NCI-H1694 (cell line): ENCODE data around the gene CPNE9.

Source experiments
- DNase-seq: peaks from one replicate; lab custom pipeline; 2025; lab: John Stamatoyannopoulos, UW

CPNE9 gene, protein sequence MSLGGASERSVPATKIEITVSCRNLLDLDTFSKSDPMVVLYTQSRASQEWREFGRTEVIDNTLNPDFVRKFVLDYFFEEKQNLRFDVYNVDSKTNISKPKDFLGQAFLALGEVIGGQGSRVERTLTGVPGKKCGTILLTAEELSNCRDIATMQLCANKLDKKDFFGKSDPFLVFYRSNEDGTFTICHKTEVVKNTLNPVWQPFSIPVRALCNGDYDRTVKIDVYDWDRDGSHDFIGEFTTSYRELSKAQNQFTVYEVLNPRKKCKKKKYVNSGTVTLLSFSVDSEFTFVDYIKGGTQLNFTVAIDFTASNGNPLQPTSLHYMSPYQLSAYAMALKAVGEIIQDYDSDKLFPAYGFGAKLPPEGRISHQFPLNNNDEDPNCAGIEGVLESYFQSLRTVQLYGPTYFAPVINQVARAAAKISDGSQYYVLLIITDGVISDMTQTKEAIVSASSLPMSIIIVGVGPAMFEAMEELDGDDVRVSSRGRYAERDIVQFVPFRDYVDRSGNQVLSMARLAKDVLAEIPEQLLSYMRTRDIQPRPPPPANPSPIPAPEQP

DNA sequence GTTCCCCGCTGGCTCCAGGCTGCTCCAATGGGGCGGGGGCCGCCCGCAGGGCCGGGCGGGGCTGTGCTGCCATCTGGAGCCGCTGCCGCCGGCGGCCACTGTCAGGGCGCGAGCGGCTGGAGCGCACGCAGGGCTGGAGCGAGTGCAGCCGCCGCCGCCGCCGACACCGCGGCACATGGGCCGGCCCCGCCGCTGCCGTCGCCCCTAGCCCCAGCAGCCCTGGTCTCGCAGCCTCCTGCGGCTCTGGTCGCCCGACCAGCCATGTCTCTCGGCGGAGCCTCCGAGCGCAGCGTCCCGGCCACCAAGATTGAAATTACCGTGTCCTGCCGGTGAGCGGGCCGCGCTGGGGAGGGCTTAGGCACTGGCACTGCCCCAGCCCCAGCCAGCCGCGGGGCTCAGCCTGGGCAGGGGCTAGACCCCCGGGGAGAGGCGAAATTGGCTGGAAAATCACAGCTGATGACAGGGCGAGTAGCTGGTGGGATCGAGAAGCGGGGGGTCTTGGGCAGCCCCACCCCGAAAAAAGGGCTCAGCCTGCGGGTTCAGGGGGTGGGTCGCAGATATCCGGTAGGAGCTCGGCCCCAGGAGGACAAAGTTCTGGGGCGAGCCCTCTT lies at the start of gene CPNE9:
Gene CPNE9 (plus strand): TSS at position 98 of the 611 bp plus-strand sequence. CDS start 164 bp downstream, at position 262.
- no peak for DNase-seq

GRCh38 chr3:9659849-9660248 lies 43.8 kb upstream of the CPNE9 start:
- DNase-seq: no peak

DNA sequence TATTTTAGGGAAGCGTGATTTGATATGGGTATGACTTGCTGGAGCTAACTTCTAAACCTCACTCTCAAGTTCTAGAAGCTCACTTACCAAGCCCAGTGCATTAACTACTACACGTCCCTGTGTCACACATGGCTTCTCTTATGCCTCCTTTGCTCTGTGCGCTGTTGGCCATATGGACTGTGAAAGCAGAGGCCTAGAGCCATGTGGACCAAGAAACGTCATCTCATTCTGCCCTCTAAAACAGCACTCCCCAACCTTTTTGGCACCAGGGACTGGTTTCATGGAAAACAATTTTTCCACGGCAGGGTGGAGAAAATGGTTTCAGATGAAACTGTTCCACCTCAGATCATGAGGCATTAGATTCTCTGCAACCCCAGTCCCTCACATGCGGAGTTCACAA lies 42.7 kb upstream of the CPNE9 start:
- no peak for DNase-seq

DNA sequence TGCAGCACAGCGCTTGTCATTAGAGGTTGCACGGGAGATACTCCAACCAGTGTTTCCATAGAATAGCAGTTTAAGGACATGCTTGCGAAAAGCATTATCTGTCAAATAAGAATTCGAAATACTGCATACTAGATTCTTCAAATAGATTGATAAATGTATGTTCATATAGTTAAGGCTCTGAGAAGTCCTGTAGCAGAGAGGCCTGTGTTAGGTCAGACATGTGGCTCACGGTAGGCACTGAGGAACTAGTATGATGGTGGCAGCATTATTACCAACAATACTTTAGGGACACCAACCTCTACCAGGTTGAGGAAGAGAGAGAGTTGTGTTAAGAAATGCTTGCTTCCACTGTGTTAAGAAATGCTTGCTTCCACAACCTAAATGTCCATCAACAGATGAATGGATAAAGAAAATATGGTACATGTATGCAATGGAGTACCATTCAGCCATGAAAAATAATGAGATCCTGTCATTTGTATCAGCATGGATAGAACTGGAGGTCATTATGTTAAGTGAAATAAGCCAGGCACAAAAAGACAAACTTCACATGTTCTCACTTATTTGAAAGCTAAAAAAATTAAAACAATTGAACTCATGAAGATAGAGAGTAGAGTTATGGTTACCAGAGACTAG lies 39.4 kb upstream of the CPNE9 start:
- DNase-seq: no peak

DNA sequence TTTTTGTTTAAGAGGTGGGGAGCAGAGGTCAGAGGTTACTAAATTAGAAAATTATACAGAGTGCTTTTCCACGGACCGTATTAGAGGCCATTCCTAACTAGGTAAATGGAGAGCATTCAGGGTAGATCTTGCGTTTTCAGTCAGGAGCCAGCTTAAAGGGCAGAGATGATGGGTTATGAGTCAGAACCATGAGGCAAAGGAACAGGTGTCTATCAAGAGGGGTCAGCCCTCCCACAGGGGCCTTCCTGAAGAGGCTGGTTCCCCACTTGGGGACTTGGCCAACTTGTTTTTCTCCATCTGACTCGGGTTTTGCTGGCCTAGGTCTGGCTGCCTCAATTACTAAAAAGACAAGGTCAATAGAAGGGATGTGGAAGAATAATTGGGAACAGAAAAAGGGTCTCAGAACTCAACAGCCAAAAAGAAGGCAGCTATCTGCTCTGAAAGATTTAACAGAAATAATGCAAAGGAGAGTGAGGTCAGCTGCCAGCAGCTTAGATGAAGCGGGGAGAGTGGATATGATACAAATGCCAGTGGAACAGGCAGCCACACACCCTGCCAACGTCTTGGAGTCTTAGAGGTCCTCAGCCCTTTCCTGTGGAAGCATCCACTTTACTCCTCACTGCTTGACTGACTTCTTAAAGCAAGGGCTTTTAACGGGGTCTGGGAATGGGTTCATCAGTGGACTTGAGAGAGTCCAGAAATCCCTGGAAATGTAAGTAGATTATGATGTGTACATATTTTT lies 36.8 kb upstream of the CPNE9 start:
- no peak for DNase-seq

DNA sequence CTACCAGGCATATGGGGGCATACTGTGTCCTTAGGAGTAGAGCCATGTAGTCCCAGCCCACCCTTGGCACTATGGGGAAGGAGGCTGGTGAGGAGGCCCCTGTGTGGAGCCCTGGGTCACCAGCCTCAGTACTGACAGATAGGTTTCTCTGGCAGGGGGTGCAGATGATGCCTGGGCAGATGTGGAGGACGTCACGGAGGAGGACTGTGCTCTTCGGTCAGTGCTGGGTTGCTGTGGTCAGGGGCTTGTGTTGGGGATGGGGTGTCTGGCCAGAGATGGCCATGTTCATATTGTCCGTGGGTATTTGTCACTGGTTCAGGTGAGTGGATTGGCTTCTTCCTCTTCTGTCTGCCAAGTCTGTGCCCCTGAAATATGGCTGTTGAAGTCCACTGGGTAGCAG lies 34.4 kb upstream of the CPNE9 start:
- no peak for DNase-seq

DNA sequence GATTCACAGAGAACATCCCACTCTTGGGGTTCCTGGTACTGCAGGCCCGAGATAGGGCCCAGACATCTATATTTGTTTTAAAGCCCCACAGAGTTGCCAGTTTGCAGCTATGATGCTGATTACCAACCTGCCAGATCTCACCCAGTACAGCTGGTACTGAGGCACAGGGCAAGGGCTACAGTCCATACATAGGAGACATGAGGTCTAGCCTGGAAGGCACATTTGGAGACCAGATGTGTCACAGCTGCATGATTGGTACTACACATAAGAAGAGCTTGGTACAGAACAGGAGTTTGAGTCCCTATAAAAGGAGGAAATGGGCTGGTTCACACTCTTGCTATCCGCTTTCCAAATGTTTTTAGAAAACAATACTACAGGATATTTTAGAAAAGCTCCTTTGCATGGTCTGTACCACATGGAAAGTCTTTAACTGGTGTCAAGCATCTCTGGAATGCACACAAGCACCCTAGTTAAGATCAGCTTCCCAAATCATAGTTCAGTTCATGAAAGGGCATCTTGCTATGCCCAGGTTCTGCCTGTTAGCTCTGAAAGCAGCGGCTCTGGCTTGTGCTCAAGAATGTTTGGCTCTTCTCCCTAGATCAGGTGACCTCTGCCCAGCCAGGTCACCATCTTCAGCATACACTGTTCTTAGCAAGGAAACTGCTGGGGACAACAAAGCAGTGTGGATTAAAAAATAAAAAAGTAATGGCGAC lies 33.8 kb upstream of the CPNE9 start:
- no peak for DNase-seq

DNA sequence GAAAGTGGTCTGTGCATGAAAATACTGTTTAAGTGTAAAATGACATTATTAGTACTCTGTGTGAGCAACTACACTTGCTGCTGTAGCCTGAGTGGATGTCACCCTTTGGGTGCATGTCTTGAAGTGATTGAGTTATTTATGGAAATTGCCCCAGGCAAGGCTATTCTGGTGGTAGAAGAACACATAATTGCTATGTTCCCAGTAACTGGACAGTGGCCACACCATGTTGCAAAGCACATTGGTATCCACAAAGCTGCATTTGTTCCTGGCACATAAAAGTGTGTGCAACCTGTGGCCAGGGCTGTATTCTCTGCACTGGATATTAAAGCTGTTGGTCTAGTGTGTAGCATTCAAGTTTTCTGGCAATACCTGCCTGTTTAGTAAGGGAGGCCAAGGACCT lies 30.6 kb upstream of the CPNE9 start:
- DNase-seq: no peak

DNA sequence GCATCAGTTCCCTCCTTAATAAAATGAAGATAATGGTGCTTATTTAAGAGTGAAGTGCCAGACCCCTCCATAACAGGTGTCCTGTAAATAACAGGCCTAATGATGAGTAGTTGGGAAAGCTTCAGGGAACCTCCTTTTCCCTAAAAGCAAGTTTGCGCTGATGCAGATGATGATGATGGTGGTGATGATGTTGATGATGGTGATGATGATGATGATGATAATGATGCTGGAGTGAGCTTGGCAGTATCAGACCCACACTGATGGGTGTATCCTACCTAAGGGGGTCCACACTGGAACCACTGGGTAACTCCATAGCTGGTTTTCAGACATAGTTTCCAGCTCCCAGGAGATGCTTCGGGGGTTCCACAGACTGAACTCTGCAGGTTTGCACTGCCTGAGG lies 29.9 kb upstream of the CPNE9 start:
- no peak for DNase-seq

DNA sequence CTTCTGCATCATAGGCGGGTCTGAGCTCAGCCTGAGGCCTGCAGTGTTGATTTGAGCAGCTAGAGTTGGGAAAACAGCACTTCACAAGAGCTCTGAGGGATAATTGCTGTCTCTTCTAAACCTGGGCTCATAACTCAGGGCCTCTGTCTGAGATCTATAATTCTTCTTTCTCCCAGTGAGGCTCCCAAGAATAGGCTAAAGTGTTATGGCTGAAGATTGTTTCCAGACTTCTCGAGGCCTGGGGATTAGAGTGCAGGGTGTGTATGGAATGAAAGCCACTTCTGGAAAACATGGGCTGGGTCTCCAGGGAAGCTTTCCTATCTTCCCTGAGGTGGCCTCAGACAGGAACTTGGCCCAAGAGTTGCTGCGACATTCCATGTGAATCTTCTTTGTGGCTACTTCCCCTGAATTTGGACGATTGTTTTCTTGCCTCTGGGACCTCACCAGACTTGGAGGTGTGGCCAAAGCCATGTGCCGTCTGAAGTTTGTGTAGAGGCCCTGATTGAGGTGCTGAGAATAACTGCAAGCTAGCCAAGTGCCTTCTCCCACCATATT lies 27.8 kb upstream of the CPNE9 start:
- DNase-seq: no peak

- DNase-seq: no peak
Observed at GRCh38 chr3:9676785-9677184, 26.8 kb upstream of the CPNE9 start.

GRCh38 chr3:9678493-9678892 lies 25.1 kb upstream of the CPNE9 start:
- no peak for DNase-seq

DNA sequence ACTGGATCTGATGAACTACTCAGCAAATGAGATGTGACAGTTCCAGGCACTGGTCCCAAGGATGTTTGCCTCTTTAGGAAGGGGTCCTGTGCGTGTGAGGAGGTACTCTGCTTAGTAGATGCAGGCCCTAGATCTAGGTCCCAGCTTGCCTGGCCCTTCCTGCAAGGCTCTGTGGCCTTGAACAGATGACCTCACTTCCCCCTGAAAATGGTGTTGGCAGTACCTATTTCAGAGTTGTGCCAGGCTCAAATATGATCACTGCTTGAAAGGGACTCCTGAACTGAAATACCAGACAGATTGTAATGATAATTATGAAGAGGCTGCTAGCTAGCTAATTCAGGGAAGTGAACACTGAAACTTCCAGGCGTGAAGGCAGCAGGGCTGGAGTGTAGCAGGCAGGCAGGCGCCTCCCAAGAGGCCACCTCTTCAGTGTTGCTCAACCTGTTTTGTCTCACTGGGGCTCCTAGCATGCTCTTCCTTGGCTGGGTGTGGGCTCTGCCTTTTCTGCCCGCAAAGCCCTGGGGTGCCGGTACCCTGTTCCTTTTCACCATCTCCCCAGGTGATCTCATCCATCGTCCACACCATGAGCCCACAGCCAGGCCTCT lies 24.1 kb upstream of the CPNE9 start:
- no peak for DNase-seq

DNA sequence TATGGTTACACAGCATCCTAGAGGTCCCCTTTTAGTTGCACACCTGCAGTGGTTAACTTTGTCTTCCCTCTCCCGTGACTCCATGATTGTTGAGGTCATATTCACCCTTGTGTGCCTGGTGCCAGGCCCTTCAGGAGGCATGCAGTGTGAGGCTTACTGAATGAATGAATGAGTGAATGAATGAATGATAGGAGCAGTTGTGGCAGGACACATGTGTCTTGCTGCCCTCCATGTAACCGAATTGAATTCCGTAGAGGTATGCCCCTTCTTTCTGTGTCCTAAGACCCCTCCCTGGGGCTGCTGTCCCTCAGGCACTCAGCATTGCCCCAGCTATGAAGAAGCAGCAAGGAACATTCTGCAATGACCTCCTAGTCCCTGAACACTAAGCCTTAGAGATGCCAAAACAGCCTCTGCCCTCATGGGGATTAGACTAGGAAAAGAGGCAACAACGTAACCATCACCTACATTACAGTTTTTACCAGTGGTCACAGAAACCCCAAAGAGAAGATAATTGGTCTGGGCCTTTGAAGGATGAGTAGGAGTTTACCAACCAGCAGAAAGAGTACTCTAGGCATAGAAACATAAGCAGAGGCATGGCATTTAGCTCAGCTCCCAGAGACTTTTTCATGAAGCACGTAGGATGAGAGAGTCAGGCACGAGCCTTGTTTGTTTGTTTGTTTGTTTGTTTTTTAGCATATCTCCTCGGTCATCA lies 22.5 kb upstream of the CPNE9 start:
- DNase-seq: no peak

GRCh38 chr3:9681723-9682081 lies 21.9 kb upstream of the CPNE9 start:
- DNase-seq: no peak

- DNase-seq: no peak
Observed at GRCh38 chr3:9682096-9682495, 21.5 kb upstream of the CPNE9 start.

GRCh38 chr3:9683426-9683825 lies 20.2 kb upstream of the CPNE9 start:
- no peak for DNase-seq

GRCh38 chr3:9685216-9686049 lies 18.2 kb upstream of the CPNE9 start:
- DNase-seq: no peak

- no peak for DNase-seq
Observed at GRCh38 chr3:9686050-9686550, 17.5 kb upstream of the CPNE9 start.
